Esophagus mucosa (tissue), 1 donor: ENCODE measurements around the gene HNRNPD. TPM values are rescaled to one million over a fixed set of nuclear protein-coding genes. Genes with fewer than 3 reads are reported as not detected.
"Not testable (repeated sequence)": the region's sequence is repeated elsewhere in the genome, so short reads cannot be mapped to it uniquely, and the experiment has no call there.

Experiments
- ATAC-seq: fragments of 200-7000 bp; cut with Tn5 transposase; one replicate; pipeline ENCODE4 v1.9.1; 2020
- total RNA-seq: library from RNA; stranded (reverse); gene quantifications from one replicate; pipeline ENCODE4 v1.2.4, GENCODE V29; 2023
- donor health status: DM: yes; HTN: yes; CAD: no.

Gene HNRNPD
- 122 TPM for total RNA-seq

GRCh38 chr4:82373816-82374625 is at the start of gene HNRNPD:
TSS of gene HNRNPD (minus strand) at chr4:82373991. CDS start at chr4:82373678, 313 bp downstream.
- peak; percentile 95 for ATAC-seq

- ATAC-seq: no peak
Observed at GRCh38 chr4:82422616-82423015, 48.8 kb upstream of the HNRNPD start.

- peak; percentile 43 for ATAC-seq
Observed at GRCh38 chr4:82421796-82422560, 48.2 kb upstream of the HNRNPD start.

GRCh38 chr4:82419451-82419850 is 45.7 kb upstream of the HNRNPD start:
- peak; percentile 36 for ATAC-seq

GRCh38 chr4:82415922-82416365 is 42.2 kb upstream of the HNRNPD start:
- no peak for ATAC-seq

- ATAC-seq: not testable (repeated sequence)
Observed at GRCh38 chr4:82415061-82415460, 41.3 kb upstream of the HNRNPD start.

- ATAC-seq: no peak
Observed at GRCh38 chr4:82403725-82404124, 29.9 kb upstream of the HNRNPD start.

- no peak for ATAC-seq
Observed at GRCh38 chr4:82402196-82402775, 28.5 kb upstream of the HNRNPD start.

- ATAC-seq: peak; percentile 90
Observed at GRCh38 chr4:82401600-82401999, 27.8 kb upstream of the HNRNPD start.

- ATAC-seq: no peak
Observed at GRCh38 chr4:82398263-82398662, 24.5 kb upstream of the HNRNPD start.

GRCh38 chr4:82397527-82397926 is 23.7 kb upstream of the HNRNPD start:
- no peak for ATAC-seq

- ATAC-seq: peak; percentile 99
Observed at GRCh38 chr4:82394896-82395295, 21.1 kb upstream of the HNRNPD start.

GRCh38 chr4:82390061-82390460 is 16.3 kb upstream of the HNRNPD start:
- ATAC-seq: not testable (repeated sequence)

GRCh38 chr4:82388405-82388804 is 14.6 kb upstream of the HNRNPD start:
- ATAC-seq: no peak

- ATAC-seq: not testable (repeated sequence)
Observed at GRCh38 chr4:82386312-82386711, 12.5 kb upstream of the HNRNPD start.

- no peak for ATAC-seq
Observed at GRCh38 chr4:82382751-82383150, 9.0 kb upstream of the HNRNPD start.

GRCh38 chr4:82381661-82382296 is 8.0 kb upstream of the HNRNPD start:
- ATAC-seq: no peak

GRCh38 chr4:82381235-82381634 is 7.4 kb upstream of the HNRNPD start:
- no peak for ATAC-seq

- ATAC-seq: no peak
Observed at GRCh38 chr4:82380831-82381230, 7.0 kb upstream of the HNRNPD start.

GRCh38 chr4:82380344-82380743 is 6.6 kb upstream of the HNRNPD start:
- peak; percentile 100 for ATAC-seq

- ATAC-seq: no peak
Observed at GRCh38 chr4:82376109-82376508, 2.3 kb upstream of the HNRNPD start.

- no peak for ATAC-seq
Observed at GRCh38 chr4:82373486-82373815, 340 bp downstream of the HNRNPD start.
